ENCODE results near the gene FASTKD1.
"Not testable (repeated sequence)": the region's sequence is repeated elsewhere in the genome, so short reads cannot be mapped to it uniquely, and the experiment has no call there.

FASTKD1 gene, protein sequence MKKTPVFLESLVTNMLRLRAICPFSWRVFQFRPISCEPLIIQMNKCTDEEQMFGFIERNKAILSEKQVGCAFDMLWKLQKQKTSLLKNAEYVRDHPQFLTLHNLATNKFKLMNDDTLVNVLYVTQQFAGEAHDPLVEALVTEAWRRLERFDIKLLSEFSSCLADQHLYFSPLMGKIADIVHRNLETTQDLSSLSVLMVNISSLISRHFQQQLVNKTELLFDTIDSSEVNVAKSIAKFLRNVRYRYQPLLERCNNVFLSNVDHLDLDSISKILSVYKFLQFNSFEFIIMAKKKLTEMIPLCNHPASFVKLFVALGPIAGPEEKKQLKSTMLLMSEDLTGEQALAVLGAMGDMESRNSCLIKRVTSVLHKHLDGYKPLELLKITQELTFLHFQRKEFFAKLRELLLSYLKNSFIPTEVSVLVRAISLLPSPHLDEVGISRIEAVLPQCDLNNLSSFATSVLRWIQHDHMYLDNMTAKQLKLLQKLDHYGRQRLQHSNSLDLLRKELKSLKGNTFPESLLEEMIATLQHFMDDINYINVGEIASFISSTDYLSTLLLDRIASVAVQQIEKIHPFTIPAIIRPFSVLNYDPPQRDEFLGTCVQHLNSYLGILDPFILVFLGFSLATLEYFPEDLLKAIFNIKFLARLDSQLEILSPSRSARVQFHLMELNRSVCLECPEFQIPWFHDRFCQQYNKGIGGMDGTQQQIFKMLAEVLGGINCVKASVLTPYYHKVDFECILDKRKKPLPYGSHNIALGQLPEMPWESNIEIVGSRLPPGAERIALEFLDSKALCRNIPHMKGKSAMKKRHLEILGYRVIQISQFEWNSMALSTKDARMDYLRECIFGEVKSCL

DNA sequence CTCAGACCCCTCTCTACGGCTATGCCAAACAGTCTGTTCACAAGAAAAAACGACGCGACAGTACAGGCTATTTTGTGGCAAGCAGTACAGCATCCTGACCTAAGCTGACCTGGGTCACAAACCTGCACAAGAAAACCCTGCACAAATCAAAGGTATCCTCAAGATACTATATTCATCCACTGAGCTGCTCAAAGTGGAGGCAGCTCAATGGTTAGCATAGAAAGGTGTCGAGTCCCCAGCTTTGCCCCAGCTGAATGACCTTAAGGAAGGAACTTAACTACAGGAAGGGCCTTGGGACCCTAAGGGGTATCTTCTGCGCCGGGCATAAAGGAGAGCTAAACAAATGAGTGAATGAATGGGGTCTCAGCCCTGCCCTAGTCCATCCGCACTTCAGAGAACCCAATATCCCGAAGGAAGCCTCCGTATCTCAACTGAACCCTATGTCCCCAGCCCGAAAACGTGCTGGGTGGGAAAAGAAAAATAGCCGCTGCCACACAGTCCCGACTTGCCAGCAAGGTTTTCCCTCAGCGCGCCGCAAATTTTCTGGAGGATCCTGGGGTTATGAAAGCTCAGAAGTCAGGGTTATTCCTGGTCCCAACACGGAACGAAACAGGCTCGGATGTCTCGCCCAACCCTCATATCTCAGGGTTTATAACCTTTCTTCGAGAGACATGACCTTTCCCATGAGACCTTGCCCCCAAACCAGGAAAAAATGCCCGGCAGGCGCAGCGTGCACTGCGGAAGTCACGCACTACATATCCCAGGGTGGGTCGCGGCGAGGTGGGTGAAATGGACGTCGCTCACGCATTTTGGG lies at the start of gene FASTKD1:
TSS of gene FASTKD1 (minus strand) at position 706 of the 814 bp plus-strand sequence. CDS start 1,836 bp downstream, outside the sequence.
- DNase-seq (ENCODE audit: low read depth in 2 of 2, low spot score in 1 of 2) = peak; percentile 55 to 67

- DNase-seq (ENCODE audit: low read depth in 2 of 2, low spot score in 1 of 2) = no peak
Measured at GRCh38 chr2:169623235-169623634, 49.6 kb upstream of the FASTKD1 start.

- no peak for DNase-seq (ENCODE audit: low read depth in 2 of 2, low spot score in 1 of 2)
Measured at GRCh38 chr2:169620509-169620908, 46.8 kb upstream of the FASTKD1 start.

GRCh38 chr2:169619946-169620345 lies 46.3 kb upstream of the FASTKD1 start:
- no peak for DNase-seq (ENCODE audit: low read depth in 2 of 2, low spot score in 1 of 2)

DNA sequence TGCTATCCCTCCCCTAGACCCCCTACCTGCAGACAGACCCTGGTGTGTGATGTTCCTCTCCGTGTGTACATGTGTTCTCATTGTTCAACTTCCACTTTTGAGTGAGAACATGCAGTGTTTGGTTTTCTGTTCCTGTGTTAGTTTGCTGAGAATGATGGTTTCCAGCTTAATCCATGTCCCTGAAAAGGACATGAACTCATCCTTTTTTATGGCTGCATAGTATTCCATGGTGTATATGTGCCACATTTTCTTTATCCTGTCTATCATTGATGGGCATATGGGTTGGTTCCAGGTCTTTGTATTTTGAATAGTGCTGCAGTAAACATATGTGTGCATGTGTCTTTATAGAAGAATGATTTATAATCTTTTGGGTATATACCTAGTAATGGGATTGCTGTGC lies 42.3 kb upstream of the FASTKD1 start:
- DNase-seq (ENCODE audit: low read depth in 2 of 2, low spot score in 1 of 2) = not testable (repeated sequence)

GRCh38 chr2:169613876-169614275 lies 40.2 kb upstream of the FASTKD1 start:
- no peak for DNase-seq (ENCODE audit: low read depth in 2 of 2, low spot score in 1 of 2)

- no peak for DNase-seq (ENCODE audit: low read depth in 2 of 2, low spot score in 1 of 2)
Measured at GRCh38 chr2:169609264-169609663, 35.6 kb upstream of the FASTKD1 start.

DNA sequence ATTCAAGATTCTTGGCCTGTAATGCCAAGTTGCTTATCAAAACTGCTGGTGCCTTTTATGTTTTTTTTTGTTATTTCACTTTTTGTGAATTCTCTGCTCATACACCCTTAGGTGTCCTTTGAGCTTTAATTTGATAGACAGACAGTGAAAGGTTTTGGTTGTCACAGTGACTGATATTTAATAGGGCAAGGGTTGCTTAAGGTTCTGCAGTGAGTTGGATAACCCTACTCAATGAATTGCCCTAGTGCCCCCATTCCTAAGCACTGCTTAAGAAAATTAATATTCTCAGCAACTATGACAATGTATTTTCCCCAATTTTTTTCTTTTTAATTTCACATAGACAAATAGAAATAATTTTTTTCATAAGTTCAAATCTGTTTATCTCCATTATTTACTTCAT lies 25.9 kb upstream of the FASTKD1 start:
- no peak for DNase-seq (ENCODE audit: low read depth in 2 of 2, low spot score in 1 of 2)

DNA sequence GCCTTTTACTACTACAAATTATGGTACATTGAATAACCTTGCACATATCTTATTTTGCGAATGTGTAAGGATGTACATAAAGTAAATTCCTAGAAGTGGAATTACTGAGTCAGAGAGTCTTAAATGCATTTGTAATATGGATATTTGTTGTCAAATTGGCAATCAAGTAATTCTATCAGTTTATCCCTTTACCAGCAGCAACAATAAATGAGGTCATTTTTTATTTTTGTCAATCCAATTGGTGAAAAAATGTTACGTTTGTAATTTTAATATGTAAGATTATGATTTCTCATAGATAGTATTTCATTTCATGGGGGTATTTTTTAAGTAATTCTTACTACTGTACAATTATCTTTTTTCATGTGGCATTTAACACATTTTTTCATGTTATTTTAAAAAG lies 25.3 kb upstream of the FASTKD1 start:
- no peak for DNase-seq (ENCODE audit: low read depth in 2 of 2, low spot score in 1 of 2)

DNA sequence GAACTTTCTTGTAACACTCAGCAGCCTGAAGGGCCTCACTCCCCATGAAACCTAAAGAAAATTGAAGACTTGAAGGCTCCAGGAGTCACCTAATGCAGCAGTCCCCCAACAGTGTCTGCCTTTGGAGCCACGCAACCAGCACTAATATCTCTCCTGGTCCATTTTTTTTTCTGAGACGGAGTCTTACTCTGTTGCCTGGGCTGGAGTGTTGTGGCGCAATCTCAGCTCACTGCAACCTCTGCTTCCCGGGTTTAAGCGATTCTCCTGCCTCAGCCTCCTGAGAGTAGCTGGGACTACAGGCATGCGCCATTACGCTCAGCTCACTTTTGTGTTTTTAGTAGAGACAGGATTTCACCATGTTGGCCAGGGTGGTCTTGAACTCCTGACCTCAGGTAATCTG lies 22.9 kb upstream of the FASTKD1 start:
- not testable (repeated sequence) for DNase-seq (ENCODE audit: low read depth in 2 of 2, low spot score in 1 of 2)

GRCh38 chr2:169590804-169591203 lies 17.1 kb upstream of the FASTKD1 start:
- no peak for DNase-seq (ENCODE audit: low read depth in 2 of 2, low spot score in 1 of 2)

DNA sequence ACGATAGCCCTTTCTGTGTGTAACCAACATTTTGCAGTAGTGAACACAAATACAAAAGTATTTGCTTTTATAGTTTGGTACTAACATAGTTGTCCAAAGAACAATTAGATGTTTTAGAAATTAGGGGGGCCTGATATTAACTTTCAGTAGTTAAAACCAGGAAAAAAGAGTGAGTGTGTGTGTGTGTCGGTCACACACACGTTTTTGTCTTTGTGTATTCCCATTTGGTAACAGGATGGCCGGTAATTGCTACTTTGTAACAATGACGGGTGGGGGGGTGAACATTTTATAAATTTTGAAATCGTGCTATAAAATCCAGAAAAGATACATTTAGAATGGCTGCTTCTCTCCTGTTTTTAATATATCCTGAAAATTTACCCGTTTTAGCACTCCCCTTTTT lies 12.0 kb upstream of the FASTKD1 start:
- no peak for DNase-seq (ENCODE audit: low read depth in 2 of 2, low spot score in 1 of 2)

DNA sequence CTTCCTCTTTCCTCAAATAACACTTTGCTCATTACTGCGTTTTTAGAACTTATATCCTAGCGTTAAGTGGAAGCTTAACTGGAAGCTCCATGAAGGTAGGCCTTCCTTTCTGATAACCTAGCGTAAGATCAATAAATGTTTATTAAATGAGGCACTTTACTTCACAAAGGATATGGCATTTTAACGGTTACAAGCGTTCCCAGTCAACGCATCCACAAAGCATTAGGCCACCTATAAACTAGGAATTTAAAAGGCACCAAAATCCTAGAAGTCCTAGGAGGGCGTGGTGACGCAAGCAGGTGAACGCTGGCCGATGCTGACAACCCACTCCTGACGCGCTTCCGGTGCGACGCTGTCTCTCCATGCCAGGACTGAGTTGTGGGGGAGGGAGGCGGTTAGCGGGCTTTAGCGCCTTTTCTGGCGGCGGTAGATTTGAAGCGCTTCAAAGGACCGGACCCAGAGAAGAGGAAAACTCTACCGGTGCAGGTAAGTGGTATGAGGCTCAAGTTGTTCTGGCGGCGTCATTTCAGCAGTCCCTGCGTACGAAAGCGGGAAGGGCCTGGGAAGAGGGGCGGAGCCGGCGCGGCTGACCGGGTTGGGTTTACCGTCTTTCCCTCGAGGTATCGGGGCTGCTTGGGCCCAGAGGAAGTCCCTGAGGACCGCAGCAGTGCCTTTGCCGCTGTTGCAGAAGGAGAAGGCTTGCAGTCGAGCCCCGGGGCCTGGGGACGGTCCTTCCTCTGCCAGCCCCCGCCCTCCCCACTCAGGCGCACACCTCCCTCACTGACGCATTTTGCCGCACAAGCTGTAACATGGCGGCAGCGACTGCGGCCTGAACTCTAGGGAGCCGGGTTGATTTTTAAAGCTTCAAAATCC lies 10.6 kb upstream of the FASTKD1 start, which contains the start of gene PPIG:
TSS of gene PPIG (plus strand) at position 347 of the 873 bp plus-strand sequence. CDS start 19,691 bp downstream, outside the sequence.
- DNase-seq (ENCODE audit: low read depth in 2 of 2, low spot score in 1 of 2) = peak; percentile 61 to 73

DNA sequence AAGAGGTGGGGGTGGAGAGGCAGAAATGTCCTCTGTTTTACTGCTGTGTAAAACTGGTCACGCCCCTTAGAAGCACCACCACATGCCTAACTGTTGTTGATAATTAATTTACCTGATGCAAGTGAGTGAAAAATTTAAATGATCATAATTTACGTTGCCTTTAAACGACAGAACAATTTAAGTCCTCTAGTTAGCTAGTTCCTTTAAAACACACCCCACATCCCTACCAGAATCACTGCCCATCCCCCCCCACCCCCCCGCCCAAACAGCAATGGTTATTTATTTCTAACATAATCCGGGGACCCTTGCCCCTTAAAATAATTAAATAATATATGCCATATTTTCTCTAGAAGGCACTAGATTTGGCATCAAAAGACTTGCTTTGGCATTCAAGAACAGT lies 9.9 kb upstream of the FASTKD1 start:
- DNase-seq (ENCODE audit: low read depth in 2 of 2, low spot score in 1 of 2) = no peak

DNA sequence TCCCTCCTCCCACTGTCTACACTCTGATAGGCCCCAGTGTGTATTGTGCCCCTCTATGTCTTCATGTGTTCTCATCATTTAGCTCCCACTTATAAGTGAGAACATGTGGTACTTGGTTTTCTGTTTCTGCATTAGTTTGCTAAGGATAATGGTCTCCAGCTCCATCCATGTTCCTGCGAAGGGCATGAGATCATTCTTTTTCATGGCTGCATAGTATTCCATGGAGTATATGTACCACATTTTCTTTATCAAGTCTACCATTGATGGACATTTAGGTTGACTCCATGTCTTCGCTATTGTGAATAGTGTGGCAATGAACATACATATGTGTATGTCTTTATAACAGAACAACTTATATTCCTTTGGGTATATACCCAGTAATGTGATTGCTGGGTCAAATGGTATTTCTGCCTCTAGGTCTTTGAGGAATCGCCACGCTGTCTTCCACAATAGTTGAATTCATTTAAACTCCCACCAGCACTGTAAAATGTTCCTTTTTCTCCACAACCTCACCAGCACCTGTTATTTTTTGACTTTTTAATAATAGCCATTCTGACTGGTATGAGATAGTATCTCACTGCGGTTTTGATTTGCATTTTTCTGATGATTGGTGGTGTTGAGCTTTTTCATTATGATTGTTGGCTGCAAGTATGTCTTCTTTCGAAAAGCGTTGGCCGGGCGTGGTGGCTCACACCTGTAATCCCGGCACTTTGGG lies 9.0 kb upstream of the FASTKD1 start:
- DNase-seq (ENCODE audit: low read depth in 2 of 2, low spot score in 1 of 2) = not testable (repeated sequence)

- DNase-seq (ENCODE audit: low read depth in 2 of 2, low spot score in 1 of 2) = no peak
Measured at GRCh38 chr2:169579044-169579443, 5.4 kb upstream of the FASTKD1 start.

DNA sequence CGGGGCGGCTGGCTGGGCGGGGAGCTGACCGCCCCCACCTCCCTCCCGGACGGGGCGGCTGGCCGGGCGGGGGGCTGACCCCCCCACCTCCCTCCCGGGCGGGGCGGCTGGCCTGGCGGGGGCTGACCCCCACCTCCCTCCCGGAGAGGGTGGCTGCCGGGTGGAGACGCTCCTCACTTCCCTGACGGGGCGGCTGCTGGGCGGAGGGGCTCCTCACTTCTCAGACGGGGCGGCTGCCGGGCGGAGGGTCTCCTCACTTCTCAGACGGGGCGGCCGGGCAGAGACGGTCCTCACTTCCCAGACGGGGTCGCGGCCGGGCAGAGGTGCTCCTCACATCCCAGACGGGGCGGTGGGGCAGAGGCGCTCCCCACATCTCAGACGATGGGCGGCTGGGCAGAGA lies 1.6 kb upstream of the FASTKD1 start:
- DNase-seq (ENCODE audit: low read depth in 2 of 2, low spot score in 1 of 2) = not testable (repeated sequence)

GRCh38 chr2:169574539-169574938 lies 874 bp upstream of the FASTKD1 start:
- not testable (repeated sequence) for DNase-seq (ENCODE audit: low read depth in 2 of 2, low spot score in 1 of 2)

DNA sequence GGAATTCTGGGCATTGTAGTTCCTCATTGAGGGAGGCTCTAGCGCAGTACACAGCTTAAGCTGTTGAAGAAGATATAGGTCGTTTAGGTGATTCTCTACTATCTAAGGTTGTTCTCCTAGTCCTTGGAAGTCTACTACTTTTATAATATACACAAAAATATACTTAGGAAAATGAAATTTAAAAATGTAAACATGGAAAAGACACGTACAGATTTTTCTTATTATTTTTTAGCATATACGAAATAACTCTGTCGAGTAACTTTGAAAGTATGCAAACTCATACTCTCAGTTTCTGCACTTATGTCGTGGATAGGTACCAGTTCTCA lies 272 bp upstream of the FASTKD1 start:
- no peak for DNase-seq (ENCODE audit: low read depth in 2 of 2, low spot score in 1 of 2)

DNA sequence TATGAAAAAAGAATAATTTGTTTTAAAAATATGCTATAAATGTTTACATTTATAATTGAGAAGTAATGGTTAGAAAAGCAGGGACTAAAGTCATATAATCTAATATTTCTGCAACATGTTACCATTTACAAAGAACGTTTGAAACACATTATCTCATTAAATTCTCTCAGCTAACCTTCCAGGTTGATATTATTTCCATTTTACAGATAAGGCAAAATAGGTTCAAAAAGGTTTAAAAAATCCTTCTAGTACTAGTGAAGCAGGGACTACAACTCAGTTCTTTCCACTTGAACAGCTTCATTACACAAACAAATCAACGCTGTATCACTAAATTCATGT lies 875 bp downstream of the FASTKD1 start:
- no peak for DNase-seq (ENCODE audit: low read depth in 2 of 2, low spot score in 1 of 2)
